BE2C (cell line): ENCODE measurements around the gene HOXC10.

Experiments used
- DNase-seq: peaks from one replicate; pipeline ENCODE4 v3.0.0-alpha.2; 2020
- H3K27me3 ChIP-seq: fragments of 250-450 bp; sonication (Bioruptor Pico); 2 replicates; pipeline ENCODE4 v1.5.1; 2020; ENCODE audit warnings: mild to moderate bottlenecking
- H3K36me3 ChIP-seq: fragments of 250-450 bp; sonication (Bioruptor Pico); 2 replicates; pipeline ENCODE4 v1.5.1; 2020; ENCODE audit warnings: mild to moderate bottlenecking
- H3K4me1 ChIP-seq: fragments of 250-450 bp; sonication (Bioruptor Pico); 2 replicates; pipeline ENCODE4 v1.5.1; 2020
- H3K4me3 ChIP-seq: 2 replicates; pipeline ENCODE4 v1.5.1; 2011; ENCODE audit warnings: low read depth, low read length
- H3K9me3 ChIP-seq: fragments of 250-450 bp; sonication (Bioruptor Pico); 2 replicates; pipeline ENCODE4 v1.5.1; 2020
- TF ChIP-seq, protein P1 (sequence below): IDR thresholded peaks from 2 replicates; pipeline ENCODE4 v1.5.1; 2012; ENCODE audit warnings: mild to moderate bottlenecking, low read depth, low read length

The HOXC10 gene

DNA sequence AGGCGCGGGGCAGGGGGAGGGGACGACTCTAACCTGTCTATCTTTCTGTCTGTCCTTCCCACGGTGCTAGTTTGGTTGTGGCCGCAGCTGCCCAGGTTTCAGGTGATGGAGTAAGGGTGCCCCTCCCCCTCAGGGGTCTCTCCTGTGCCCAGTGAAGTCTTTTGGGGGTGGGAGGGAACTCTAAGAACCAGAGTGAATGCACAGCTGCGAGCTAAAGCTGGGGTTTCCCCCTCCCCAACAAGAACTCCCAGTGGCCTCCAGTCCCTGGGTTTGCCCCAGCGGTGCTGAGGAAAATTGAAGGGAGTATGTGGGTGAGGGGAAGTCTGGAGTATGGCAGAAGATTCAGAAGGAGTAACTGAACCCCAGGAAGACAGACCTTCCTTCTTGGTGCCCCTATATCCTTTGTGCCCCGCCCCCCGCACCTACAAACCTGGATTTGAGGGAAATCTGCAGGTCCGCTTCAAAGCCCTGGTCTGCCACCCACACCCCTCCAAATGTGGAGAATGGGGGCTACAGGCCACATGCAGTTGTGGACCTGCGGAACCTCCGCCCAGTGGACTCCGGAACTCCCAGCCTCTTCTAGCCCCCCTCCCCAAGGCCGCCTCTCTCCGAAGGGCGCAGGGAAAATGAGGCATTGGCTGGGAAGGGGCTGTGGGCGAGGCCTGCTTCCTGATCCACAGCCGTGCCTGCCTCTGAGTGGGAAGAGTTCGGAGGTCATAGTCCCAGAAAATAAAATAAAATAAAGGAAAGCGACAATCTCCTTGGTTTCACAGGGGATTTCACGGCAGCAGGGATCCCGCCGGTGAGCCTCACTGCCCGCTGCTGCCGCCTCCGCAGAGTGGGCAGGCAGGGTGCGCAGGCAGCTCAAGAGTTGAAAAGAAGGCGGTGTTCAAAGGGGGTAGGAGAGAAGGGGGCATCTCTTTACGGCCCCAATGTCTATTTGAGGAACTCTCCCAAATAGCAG lies 11.6 kb downstream of the HOXC10 start:
- no peaks in the 10 kb centered on the region for H3K9me3 ChIP-seq
- H3K36me3 ChIP-seq, result no peaks in the 10 kb centered on the region
- peak overlapping the region; percentile 56 for H3K4me3 ChIP-seq
- no peak for DNase-seq
- H3K4me1 ChIP-seq, result peaks cover 5% of the 10 kb centered on the region; the same call in 1 of the 2 replicates
- TF ChIP-seq, protein P1, sequence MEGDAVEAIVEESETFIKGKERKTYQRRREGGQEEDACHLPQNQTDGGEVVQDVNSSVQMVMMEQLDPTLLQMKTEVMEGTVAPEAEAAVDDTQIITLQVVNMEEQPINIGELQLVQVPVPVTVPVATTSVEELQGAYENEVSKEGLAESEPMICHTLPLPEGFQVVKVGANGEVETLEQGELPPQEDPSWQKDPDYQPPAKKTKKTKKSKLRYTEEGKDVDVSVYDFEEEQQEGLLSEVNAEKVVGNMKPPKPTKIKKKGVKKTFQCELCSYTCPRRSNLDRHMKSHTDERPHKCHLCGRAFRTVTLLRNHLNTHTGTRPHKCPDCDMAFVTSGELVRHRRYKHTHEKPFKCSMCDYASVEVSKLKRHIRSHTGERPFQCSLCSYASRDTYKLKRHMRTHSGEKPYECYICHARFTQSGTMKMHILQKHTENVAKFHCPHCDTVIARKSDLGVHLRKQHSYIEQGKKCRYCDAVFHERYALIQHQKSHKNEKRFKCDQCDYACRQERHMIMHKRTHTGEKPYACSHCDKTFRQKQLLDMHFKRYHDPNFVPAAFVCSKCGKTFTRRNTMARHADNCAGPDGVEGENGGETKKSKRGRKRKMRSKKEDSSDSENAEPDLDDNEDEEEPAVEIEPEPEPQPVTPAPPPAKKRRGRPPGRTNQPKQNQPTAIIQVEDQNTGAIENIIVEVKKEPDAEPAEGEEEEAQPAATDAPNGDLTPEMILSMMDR, result no peak
- H3K27me3 ChIP-seq, result no peaks in the 10 kb centered on the region

DNA sequence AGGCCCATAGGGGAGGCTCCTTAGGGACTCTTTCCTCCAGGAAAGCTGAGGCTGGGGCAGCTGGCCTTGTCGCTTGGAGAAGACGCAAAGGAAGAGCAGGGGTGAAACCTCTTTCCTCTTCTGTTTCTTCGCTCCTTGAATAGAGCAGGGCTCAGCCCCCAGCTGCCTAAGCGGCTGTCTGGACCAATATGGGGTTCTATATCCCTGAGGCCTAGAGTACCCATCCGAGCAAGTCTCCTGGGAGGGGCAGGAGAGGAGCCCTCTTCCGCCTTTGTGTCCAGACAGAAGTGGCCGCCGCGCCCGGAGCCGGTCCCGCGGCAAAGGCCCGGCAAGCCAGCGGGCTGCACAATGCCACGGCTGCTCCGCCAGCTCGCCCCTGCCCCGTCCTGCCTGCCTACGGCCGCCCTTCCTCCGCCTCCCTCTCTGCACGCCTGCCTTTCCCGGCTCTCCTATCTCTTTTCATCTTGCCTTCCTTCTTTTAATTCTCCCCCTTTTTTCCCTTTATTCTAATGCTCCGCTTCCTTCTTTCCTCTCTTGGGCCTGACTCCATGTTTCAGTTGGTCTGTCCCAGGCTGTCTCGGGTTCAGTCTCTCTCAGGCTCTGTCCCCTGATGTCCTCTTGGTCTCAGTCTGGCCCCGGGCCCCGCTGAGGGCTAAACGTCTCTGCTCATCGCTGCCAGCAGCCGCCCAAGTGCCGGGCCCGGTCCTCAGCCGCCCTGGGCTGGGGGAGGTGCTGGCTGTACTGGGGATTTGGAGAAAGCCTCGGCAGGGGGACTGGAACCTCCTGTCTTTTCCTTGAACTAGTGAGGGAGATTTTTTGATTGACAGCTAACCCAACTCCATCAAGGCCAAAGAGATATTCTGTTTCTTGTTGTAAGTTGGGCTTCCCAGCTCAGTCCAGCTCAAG lies 12.5 kb downstream of the HOXC10 start:
- Histone ChIP-seq H3K4me1 (peaks cover 5% of the 10 kb centered on the region; the same call in 1 of the 2 replicates), H3K36me3 (no peaks in the 10 kb centered on the region), H3K9me3 (no peaks in the 10 kb centered on the region), H3K27me3 (no peaks in the 10 kb centered on the region), H3K4me3 (peak overlapping the region; percentile 95)
- DNase-seq, result peak; percentile 58
- TF ChIP-seq, protein P1, result no peak

DNA sequence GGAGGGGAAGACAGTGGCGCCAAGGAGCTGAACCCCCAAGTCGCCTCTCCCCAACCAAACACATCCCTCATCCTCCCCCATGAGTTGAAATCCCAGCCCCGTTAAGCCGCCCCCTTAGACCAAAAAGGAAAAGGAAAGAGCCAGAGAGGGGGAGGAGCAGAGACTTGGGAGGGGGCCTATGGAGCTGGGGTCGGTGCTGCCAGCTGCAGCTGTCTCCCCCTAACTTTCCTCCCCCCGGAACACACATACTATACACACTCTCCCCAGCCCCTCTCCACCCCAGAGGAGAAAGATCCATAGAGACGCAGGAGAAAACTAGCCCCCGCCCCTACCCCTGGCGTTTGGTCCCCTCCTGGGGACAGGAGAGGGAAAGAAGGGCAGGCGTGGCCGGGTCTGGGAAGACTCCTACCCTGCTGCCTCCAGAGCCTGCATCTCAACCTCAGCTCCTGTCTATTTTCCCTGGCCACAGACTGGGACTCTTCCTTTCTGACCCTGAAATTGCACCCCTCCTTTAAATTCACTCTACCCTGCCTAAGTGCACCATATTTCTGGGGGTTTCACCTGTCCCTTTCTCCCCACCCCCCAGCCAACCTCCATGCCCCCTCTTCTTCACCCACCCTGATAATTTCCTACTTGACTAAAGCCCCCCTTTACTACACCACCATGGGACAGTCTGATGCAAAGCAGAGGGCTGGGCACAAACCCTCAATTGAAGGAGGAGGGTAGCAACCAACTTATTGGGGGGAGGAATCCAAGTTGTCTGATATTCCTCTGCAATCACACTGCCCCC lies 13.4 kb downstream of the HOXC10 start:
- TF ChIP-seq, protein P1, result no peak; the same call in 1 of the 2 replicates
- H3K4me3 ChIP-seq, result peak overlapping the region; percentile 95
- no peaks in the 10 kb centered on the region for H3K9me3 ChIP-seq
- DNase-seq, result no peak
- peaks cover 5% of the 10 kb centered on the region; the same call in 1 of the 2 replicates for H3K4me1 ChIP-seq
- no peaks in the 10 kb centered on the region for H3K27me3 ChIP-seq
- H3K36me3 ChIP-seq, result no peaks in the 10 kb centered on the region

DNA sequence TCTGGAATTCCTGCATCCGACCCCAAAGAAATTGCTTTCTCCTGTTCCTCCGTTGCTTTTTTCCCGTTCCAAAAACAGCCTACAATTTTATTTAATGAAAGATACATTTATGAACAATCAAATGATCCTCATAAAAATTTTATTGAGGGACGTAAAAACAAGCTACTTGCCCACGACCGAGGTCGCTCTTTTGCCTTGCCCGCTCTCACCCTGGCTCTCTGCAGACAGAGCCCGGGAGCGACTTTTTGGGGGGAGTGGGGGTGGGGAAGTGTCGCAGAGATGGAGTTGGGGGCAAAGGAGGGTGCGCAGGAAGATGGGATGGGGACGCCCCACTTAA lies 13.9 kb downstream of the HOXC10 start:
- TF ChIP-seq, protein P1, result peak; percentile 12; the same call in 1 of the 2 replicates
- Histone ChIP-seq H3K4me3 (peak overlapping the region; percentile 95), H3K9me3 (no peaks in the 10 kb centered on the region), H3K4me1 (peaks cover 9% of the 10 kb centered on the region), H3K27me3 (no peaks in the 10 kb centered on the region), H3K36me3 (no peaks in the 10 kb centered on the region)
- DNase-seq, result no peak

DNA sequence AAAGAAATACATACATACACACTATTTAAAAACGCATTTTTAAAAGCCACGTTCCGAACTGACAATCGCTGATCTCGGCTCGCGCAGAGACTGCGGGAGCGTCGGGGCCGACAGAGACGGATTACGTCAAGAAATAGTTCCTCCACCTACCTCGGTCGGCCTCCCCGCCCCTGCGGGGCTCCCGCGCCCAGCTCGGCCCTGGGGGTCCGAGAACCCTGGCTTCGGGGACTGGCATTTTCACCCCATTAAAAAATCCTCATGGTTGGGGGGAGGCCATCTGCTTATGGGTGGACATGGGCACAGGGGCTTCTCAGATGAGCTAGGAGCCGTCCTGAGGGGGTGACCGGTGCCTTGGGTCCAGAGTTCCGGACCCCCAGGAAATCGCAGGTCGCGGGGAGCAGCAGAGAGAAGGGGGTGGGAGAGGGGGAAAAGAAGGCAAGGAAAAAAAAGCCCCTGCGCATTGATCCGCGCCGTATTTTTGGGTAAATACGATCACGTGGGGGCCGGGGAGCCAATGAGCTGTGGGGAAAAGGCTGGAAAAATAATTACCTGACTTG lies 14.7 kb downstream of the HOXC10 start:
- no peaks in the 10 kb centered on the region for H3K27me3 ChIP-seq
- peak; percentile 77 for DNase-seq
- TF ChIP-seq, protein P1, result no peak
- no peaks in the 10 kb centered on the region for H3K36me3 ChIP-seq
- no peaks in the 10 kb centered on the region for H3K9me3 ChIP-seq
- peak overlapping the region; percentile 95 for H3K4me3 ChIP-seq
- H3K4me1 ChIP-seq, result peaks cover 11% of the 10 kb centered on the region
